HG03280 (cell line): ENCODE results near the gene PSMB5.

Experiments
- ATAC-seq: cut with Tn5 transposase; IDR thresholded peaks from one replicate; pipeline ENCODE4 v1.9.1; 2021; ENCODE audit warnings: mild to moderate bottlenecking, moderate library complexity; ENCODE audit not compliant: unreplicated experiment

Gene PSMB5

DNA sequence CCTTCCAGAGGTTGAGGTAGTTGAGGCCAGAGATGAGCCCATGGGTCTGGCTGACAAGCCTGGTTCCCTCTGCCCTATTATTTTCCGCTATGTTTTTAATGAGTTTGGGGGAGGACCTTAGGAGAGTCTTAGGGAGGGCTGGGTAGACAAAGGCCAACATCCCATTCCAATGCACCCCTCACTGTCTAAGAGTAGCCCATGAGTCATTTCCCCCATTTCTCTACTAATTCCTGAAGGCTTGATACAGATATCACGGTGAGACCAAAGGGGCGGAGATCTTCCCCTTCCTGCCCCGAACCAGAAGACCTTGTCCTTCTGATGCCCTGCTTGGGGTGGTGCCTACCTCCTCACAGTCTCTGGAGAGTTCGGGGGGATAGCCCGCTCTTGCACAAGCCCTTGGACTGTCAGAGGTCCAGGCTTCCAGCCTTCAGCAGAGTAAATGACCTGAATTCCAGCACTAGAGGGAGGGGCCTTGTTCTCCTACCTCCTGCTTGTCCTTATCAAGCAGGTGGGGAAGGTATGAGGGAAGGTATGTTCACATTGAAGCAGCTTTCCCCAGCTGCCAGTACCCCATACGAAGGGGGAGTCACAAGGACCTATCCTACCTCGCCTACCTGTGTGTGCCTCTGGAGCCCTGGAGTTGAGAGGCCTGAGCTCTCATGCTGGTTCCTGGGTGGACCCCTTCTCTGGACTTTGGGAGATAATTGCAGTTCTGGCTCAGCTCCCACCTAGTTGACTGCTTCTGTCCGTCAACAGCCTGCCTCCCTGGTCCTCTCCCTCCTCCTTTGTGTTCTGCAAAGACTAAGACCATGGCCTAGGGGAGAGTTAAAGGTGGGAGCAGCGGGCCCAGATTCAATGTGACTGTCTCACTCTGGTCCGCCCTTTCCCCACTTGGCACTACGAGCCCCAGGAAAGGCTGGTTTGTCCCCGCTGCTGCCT, 11.0 kb upstream of the PSMB5 start:
- no peak for ATAC-seq

- no peak for ATAC-seq
These were observed 10.1 kb upstream of the PSMB5 start for GRCh38 chr14:23044840-23045239.

- no peak for ATAC-seq
These were observed 9.1 kb upstream of the PSMB5 start for GRCh38 chr14:23043754-23044153.

- no peak for ATAC-seq
These were observed 8.4 kb upstream of the PSMB5 start for GRCh38 chr14:23043145-23043544.

DNA sequence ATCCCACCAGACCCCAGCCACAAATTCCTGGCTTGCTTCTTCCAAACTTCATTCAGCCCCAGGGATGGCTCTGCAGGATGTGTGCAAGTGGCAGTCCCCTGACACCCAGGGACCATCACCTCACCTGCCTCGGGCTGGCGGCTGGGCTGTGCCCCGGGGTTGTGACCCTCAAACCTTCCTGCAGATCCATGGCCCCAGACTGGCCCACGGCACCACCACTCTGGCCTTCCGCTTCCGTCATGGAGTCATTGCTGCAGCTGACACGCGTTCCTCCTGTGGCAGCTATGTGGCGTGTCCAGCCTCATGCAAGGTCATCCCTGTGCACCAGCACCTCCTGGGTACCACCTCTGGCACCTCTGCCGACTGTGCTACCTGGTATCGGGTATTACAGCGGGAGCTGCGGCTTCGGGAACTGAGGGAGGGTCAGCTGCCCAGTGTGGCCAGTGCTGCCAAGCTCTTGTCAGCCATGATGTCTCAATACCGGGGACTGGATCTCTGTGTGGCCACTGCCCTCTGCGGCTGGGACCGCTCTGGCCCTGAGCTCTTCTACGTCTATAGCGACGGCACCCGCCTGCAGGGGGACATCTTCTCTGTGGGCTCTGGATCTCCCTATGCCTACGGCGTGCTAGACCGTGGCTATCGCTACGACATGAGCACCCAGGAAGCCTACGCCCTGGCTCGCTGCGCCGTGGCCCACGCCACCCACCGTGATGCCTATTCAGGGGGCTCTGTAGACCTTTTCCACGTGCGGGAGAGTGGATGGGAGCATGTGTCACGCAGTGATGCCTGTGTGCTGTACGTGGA, 7.7 kb upstream of the PSMB5 start, which contains the start of gene PSMB11:
TSS of gene PSMB11 (plus strand) at position 51 of the 804 bp plus-strand sequence. CDS start at position 65, 14 bp downstream.
- no peak for ATAC-seq

GRCh38 chr14:23041729-23042128, 7.0 kb upstream of the PSMB5 start:
- no peak for ATAC-seq

- ATAC-seq = no peak
These were observed 5.4 kb upstream of the PSMB5 start for GRCh38 chr14:23040100-23040499.

- no peak for ATAC-seq
These were observed 824 bp upstream of the PSMB5 start for GRCh38 chr14:23035303-23036144.

GRCh38 chr14:23033801-23034497, 751 bp downstream of the PSMB5 start:
- peak; percentile 6 for ATAC-seq

DNA sequence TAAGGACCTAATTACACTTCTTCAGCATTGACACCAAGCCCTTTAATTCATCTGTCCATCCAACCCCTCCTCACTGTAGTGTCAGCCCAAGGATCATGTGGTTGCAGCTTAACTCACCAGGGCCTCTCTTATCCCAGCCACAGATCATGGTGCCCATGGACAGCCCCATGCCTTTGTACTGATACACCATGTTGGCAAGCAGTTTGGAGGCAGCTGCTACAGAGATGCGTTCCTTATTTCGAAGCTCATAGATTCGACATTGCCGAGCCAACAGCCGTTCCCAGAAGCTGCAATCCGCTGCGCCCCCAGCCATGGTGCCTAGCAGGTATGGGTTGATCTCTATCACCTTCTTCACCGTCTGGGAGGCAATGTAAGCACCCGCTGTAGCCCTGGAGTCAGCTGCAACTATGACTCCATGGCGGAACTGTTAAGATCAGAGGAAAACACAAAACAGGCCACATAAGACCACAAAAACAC, 1.4 kb downstream of the PSMB5 start:
- ATAC-seq = no peak

- ATAC-seq = no peak
These were observed 3.8 kb downstream of the PSMB5 start for GRCh38 chr14:23030936-23031335.

DNA sequence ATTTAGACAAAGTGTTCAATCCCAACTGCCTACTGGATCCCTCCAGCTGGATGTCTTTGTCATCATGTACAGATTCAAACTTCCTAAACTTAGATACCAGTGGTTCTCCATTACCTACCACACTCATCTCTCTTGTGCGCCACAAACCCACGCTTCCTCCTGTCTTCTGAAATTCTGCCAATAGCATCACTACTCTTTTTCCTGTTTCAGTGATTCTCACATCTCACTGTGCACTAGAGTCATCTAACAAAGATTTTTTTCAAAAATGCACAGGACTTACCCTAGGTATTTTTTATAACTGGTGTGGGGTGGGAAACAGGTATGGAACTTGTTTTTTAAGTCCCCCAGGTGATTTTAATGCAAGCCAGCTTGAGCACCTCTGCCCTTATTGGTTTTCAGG, 5.9 kb downstream of the PSMB5 start:
- ATAC-seq = no peak

- no peak for ATAC-seq
These were observed 9.4 kb downstream of the PSMB5 start for GRCh38 chr14:23025151-23025814.

DNA sequence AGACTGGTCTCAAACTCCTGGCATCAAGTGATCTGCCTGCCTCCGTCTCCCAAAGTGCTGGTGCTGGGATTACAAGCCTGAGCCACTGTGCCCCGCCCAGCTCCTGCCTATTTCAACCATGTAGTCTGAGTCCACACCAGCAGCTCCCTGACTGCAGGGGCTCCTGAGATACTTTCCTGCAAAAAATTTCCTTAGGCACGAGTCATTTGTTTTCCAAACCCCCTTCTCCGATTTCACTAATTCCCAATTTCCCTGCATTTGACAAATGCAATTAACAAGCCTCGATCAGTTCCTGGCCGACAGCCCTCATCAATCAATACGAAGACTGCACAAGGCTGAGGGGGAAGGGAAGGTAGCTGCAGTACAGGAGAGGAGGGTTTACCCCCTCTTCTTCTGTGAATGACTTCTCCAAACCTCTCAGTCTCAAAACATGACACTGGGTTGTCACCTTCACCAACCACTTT, 10.1 kb downstream of the PSMB5 start:
- ATAC-seq = no peak

DNA sequence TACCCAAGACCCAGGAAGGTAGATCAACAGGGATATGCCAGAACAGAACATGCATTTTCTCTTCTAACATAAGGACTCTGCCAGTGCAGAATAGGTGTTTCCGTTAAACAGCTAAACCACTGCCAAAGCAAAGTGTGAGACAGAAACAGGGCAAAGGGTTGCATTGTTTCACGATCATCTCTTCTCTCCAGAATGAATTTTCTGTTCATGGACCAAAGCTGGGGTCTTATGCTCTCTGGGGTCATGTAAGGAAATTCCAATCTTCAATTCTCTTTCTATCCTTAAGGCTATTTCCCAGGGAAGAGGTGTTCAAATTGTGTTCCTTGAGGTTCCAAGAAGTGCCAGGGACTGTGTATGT, 10.9 kb downstream of the PSMB5 start:
- no peak for ATAC-seq

GRCh38 chr14:23023022-23023794, 11.5 kb downstream of the PSMB5 start:
- ATAC-seq = no peak

DNA sequence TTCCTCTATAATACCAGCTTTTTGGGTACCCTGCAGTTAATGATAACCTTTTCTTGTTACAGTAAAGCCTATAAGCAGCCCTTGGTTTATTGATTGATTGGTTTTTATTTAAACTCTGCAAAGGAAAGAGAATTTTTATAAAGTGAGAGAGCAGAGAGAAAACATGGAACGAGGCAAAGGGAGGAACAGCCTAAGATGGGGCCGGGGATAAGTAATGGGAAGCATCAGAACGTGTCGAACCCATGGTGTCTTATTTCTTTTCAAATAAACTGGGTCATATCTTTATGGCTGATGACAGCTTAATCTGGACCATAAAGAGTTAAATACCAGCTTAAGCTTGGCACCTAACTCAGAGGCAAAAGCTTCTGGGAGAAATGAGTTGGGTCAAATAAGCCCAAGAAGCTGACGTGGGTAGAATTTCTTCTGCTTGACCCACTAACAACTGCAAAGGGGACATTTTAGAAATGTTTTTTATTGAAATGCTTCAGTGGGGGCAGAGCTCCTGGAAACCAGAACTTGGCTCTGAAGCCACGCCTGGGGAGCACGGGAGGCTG, 12.7 kb downstream of the PSMB5 start:
- ATAC-seq = no peak

- ATAC-seq = no peak
These were observed 13.3 kb downstream of the PSMB5 start for GRCh38 chr14:23021434-23021833.
